Endodermal cell (in vitro differentiated cells): ENCODE results near the gene SLC4A5. TPM values are rescaled to one million over a fixed set of nuclear protein-coding genes. Genes with fewer than 3 reads are reported as not detected.

Source experiments
- DNase-seq: peaks from one replicate; pipeline ENCODE4 v3.0.0-alpha.2; 2017
- H3K27ac ChIP-seq: 2 replicates; pipeline ENCODE4 v1.5.1; 2013; ENCODE audit warnings: mild to moderate bottlenecking, low read depth, low read length, moderate library complexity
- H3K27me3 ChIP-seq: 2 replicates; pipeline ENCODE4 v1.6.1; 2013; ENCODE audit warnings: mild to moderate bottlenecking, low read length, moderate library complexity; ENCODE audit not compliant: insufficient read depth, control insufficient read depth, poor library complexity, severe bottlenecking
- H3K36me3 ChIP-seq: 2 replicates; pipeline ENCODE4 v1.7.0; 2013; ENCODE audit warnings: mild to moderate bottlenecking, low read length, moderate library complexity; ENCODE audit not compliant: control insufficient read depth, insufficient read depth
- H3K4me1 ChIP-seq: one replicate; pipeline ENCODE4 v1.7.0; 2013; ENCODE audit warnings: low read length; ENCODE audit not compliant: control insufficient read depth, insufficient read depth
- H3K4me3 ChIP-seq: 2 replicates; pipeline ENCODE4 v1.5.1; 2013; ENCODE audit warnings: mild to moderate bottlenecking, low read length, moderate library complexity
- H3K9ac ChIP-seq: 2 replicates; pipeline ENCODE4 v1.6.1; 2013; ENCODE audit warnings: mild to moderate bottlenecking, low read length, moderate library complexity; ENCODE audit not compliant: poor library complexity, severe bottlenecking; ENCODE audit errors: extremely low read depth
- H3K9me3 ChIP-seq: 2 replicates; pipeline ENCODE4 v1.6.1; 2013; ENCODE audit warnings: mild to moderate bottlenecking, low read length, moderate library complexity; ENCODE audit not compliant: control insufficient read depth
- H3K27ac Mint-ChIP-seq: 2 replicates; pipeline ENCODE4 v1.8.0; 2020; ENCODE audit warnings: mixed read lengths
- H3K27me3 Mint-ChIP-seq: 2 replicates; pipeline ENCODE4 v1.8.0; 2021; ENCODE audit warnings: mild to moderate bottlenecking, mixed read lengths; ENCODE audit not compliant: insufficient read depth
- H3K36me3 Mint-ChIP-seq: 2 replicates; pipeline ENCODE4 v1.8.0; 2020; ENCODE audit warnings: low read depth, mixed read lengths
- H3K4me1 Mint-ChIP-seq: 2 replicates; pipeline ENCODE4 v1.8.0; 2020; ENCODE audit warnings: mixed read lengths
- H3K4me3 Mint-ChIP-seq: 2 replicates; pipeline ENCODE4 v1.8.0; 2020; ENCODE audit warnings: mild to moderate bottlenecking, moderate library complexity, mixed read lengths
- H3K9me3 Mint-ChIP-seq: 2 replicates; pipeline ENCODE4 v1.8.0; 2020; ENCODE audit warnings: mild to moderate bottlenecking, mixed read lengths
- WGBS, 2 experiments: methylation state at CpG; one replicate each; pipeline versions ENCODE4 v1.1.5 to v1.1.7; 2013; ENCODE audit warnings: missing lambda C conversion rate in 2 of 2, mixed read lengths in 1 of 2; ENCODE audit not compliant: insufficient coverage in 1 of 2, insufficient read length in 1 of 2; 5-methylcytosine and 5-hydroxymethylcytosine counted together
- total RNA-seq, 2 donors: library from RNA; stranded (reverse); fragmentation: NEBNext Ultra II Directional in 1 of 2; extraction: Animal tissue kit (Norgen Biotek cat#: 25700) in 1 of 2; gene quantifications; 2 replicates in 1 of 2; 3 replicates in 1 of 2; pipeline ENCODE4 v1.2.1, GENCODE V29; 2021
- TF ChIP-seq, protein P1 (sequence below): fragments of 200-600 bp; sonication (generic); conservative IDR thresholded peaks from 2 replicates; pipeline ENCODE4 v1.5.0; 2021; ENCODE audit warnings: antibody characterized with exemption, mild to moderate bottlenecking

Gene SLC4A5
- total RNA-seq, 2 donors from 2014 or later = 2.5 to 3.7 TPM

DNA sequence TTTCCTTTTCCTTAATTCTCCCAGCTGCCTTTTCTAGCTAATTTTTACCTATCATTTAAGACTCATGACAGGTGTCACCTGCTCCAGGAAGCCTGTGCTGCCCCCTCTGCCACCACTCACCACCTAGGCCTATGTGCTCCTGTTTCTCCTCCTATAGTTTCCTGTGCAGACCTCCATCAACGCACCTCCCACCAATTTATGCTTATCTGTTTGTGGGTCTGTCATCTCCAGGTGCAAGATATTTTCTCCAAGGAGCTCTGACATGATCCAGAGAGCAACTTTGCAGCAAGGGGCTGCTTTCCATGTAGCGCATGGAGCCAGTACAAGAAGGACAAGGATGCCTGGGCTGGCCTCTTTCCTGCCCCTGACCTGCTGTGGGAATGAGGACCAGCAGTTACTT, 42.7 kb downstream of the SLC4A5 start:
- Mint-ChIP-seq H3K36me3 (no peaks in the 10 kb centered on the region), H3K27ac (no peak overlapping the region), H3K4me1 (peaks cover 6% of the 10 kb centered on the region), H3K27me3 (peaks cover 2% of the 10 kb centered on the region), H3K4me3 (no peak overlapping the region), H3K9me3 (peaks cover 14% of the 10 kb centered on the region)
- Histone ChIP-seq H3K4me1 (no peaks in the 10 kb centered on the region), H3K4me3 (no peak overlapping the region), H3K36me3 (no peaks in the 10 kb centered on the region), H3K27me3 (no peaks in the 10 kb centered on the region), H3K27ac (no peak overlapping the region), H3K9ac (no peak overlapping the region), H3K9me3 (peaks cover 22% of the 10 kb centered on the region)
- WGBS, 2 experiments = 94 to 100% methylated on average over 1 to 2 of the region's 2 CpGs
- TF ChIP-seq, protein P1, sequence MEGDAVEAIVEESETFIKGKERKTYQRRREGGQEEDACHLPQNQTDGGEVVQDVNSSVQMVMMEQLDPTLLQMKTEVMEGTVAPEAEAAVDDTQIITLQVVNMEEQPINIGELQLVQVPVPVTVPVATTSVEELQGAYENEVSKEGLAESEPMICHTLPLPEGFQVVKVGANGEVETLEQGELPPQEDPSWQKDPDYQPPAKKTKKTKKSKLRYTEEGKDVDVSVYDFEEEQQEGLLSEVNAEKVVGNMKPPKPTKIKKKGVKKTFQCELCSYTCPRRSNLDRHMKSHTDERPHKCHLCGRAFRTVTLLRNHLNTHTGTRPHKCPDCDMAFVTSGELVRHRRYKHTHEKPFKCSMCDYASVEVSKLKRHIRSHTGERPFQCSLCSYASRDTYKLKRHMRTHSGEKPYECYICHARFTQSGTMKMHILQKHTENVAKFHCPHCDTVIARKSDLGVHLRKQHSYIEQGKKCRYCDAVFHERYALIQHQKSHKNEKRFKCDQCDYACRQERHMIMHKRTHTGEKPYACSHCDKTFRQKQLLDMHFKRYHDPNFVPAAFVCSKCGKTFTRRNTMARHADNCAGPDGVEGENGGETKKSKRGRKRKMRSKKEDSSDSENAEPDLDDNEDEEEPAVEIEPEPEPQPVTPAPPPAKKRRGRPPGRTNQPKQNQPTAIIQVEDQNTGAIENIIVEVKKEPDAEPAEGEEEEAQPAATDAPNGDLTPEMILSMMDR = no peak
- DNase-seq = no peak

DNA sequence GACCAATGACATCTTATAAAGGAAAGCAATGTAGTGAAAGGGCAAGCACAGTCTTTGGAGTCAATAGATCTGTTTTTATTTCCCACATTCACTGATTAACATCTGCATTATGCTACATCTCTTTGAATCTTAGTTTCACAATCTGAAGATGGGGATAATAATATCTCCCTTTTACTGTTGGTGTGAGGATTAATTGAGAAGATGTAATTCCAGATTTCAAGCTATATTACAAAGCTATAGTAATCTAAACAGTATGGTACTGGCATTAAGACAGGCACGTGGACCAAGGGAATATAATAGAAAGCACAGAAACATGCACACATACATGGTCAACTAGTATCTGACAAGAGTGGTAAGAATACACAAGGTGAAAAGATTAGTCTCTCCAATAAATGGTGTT, 45.3 kb downstream of the SLC4A5 start:
- Histone ChIP-seq H3K4me1 (no peaks in the 10 kb centered on the region), H3K4me3 (no peak overlapping the region), H3K27ac (no peak overlapping the region), H3K27me3 (no peaks in the 10 kb centered on the region), H3K9me3 (peaks cover 22% of the 10 kb centered on the region), H3K9ac (no peak overlapping the region), H3K36me3 (no peaks in the 10 kb centered on the region)
- H3K27me3 Mint-ChIP-seq = peaks cover 2% of the 10 kb centered on the region
- H3K36me3 Mint-ChIP-seq = no peaks in the 10 kb centered on the region
- DNase-seq = no peak
- H3K9me3 Mint-ChIP-seq = peaks cover 14% of the 10 kb centered on the region
- WGBS, 2 experiments = 100% methylated on average over 1 of the region's 1 CpG; no CpG with 5 or more reads in 1 of the 2 experiments
- no peak overlapping the region for H3K4me3 Mint-ChIP-seq
- no peak overlapping the region for H3K27ac Mint-ChIP-seq
- TF ChIP-seq, protein P1 = no peak
- peaks cover 12% of the 10 kb centered on the region for H3K4me1 Mint-ChIP-seq

DNA sequence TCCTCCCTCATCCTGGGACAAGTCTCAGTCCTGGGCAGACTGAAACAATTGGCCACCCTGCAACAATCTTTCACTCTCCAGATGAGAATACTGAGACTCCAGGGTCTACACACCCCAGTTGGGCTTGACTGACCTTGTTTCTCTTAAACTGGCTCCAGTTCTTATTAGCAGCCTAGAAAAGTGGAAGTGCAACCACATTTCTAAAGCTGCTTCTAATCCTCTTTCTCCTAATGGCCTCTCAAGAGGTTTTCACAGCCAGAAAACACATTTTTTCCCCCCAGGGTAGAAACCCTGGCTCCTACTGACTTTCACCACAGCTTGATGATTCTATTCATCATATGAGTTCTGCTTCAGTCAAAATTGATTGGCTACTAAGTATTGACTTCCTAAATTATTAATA, 45.8 kb downstream of the SLC4A5 start:
- Histone ChIP-seq H3K4me1 (no peaks in the 10 kb centered on the region), H3K27me3 (no peaks in the 10 kb centered on the region), H3K27ac (no peak overlapping the region), H3K9ac (no peak overlapping the region), H3K9me3 (peaks cover 22% of the 10 kb centered on the region), H3K4me3 (no peak overlapping the region), H3K36me3 (no peaks in the 10 kb centered on the region)
- Mint-ChIP-seq H3K9me3 (peaks cover 14% of the 10 kb centered on the region), H3K27ac (no peak overlapping the region), H3K27me3 (peaks cover 2% of the 10 kb centered on the region), H3K4me1 (peaks cover 15% of the 10 kb centered on the region), H3K4me3 (no peak overlapping the region), H3K36me3 (no peaks in the 10 kb centered on the region)
- DNase-seq = no peak
- TF ChIP-seq, protein P1 = no peak
